ENCODE measurements around the gene PEX11G.

The PEX11G gene

GRCh38 chr19:7469669-7470285 lies 19.1 kb downstream of the PEX11G start:
- no peak for DNase-seq (ENCODE audit: extremely low spot score)
- CTCF ChIA-PET, result no interaction called here
- no peak for TF ChIP-seq CTCF (IDR thresholded peaks at IDR 0.05; ENCODE audit: control extremely low read depth, extremely low read depth, low read depth, missing control alignments)
- POLR2A ChIA-PET, result no interaction called here

- ChIA-PET CTCF (interaction anchor here (0.6 kb wide), 1 partner anchor 126 kb away, joined by 3 read pairs; no protein-coding TSS in a partner anchor), POLR2A (no interaction called here)
- DNase-seq (ENCODE audit: extremely low spot score), result no peak
- no peak for TF ChIP-seq CTCF (IDR thresholded peaks at IDR 0.05; ENCODE audit: control extremely low read depth, extremely low read depth, low read depth, missing control alignments)
These were observed 20.0 kb downstream of the PEX11G start for GRCh38 chr19:7468840-7469239.

- DNase-seq (ENCODE audit: extremely low spot score), result no peak
- ChIA-PET CTCF (interaction anchor here (1.3 to 1.6 kb wide), 3 partner anchors 72 to 101 kb away, joined by 3 read pairs; no protein-coding TSS in a partner anchor), POLR2A (no interaction called here)
- no peak for TF ChIP-seq CTCF (IDR thresholded peaks at IDR 0.05; ENCODE audit: control extremely low read depth, extremely low read depth, low read depth, missing control alignments)
These were observed 21.5 kb downstream of the PEX11G start for GRCh38 chr19:7467009-7467989.

GRCh38 chr19:7463575-7463974 lies 25.3 kb downstream of the PEX11G start:
- ChIA-PET CTCF (no interaction called here), POLR2A (no interaction called here)
- no peak for TF ChIP-seq CTCF (IDR thresholded peaks at IDR 0.05; ENCODE audit: control extremely low read depth, extremely low read depth, low read depth, missing control alignments)
- no peak for DNase-seq (ENCODE audit: extremely low spot score)

- POLR2A ChIA-PET, result no interaction called here
- CTCF ChIA-PET, result interaction anchor here (0.6 to 1.2 kb wide), 2 partner anchors 13 to 23 kb away, joined by 3 read pairs; no protein-coding TSS in a partner anchor
These were observed 26.8 kb downstream of the PEX11G start for GRCh38 chr19:7461841-7462629.

More at GRCh38 chr19:7461841-7462629, 26.8 kb downstream of the PEX11G start:
- no peak for TF ChIP-seq CTCF (IDR thresholded peaks at IDR 0.05; ENCODE audit: control extremely low read depth, extremely low read depth, low read depth, missing control alignments)
- DNase-seq (ENCODE audit: extremely low spot score), result no peak
